CD14-positive monocyte (primary cell): ENCODE measurements around the gene SARNP. TPM values are rescaled to one million over a fixed set of nuclear protein-coding genes. Genes with fewer than 3 reads are reported as not detected.

Source experiments
- DNase-seq, 3 donors: peaks; one replicate each; pipeline ENCODE4 v3.0.0-alpha.2; 2011 to 2022
- H2AFZ ChIP-seq: 2 replicates; pipeline ENCODE4 v1.6.0; 2012; ENCODE audit warnings: mild to moderate bottlenecking, low read depth, low read length, inconsistent platforms; ENCODE audit not compliant: insufficient read depth, poor library complexity, severe bottlenecking
- H3K27ac ChIP-seq, 2 donors: 1 replicate in 1 of 2; 2 replicates in 1 of 2; pipeline ENCODE4 v1.5.1; 2012 to 2013; ENCODE audit warnings: low read length in 2 of 2, control low read depth in 1 of 2, inconsistent platforms in 1 of 2, low read depth in 1 of 2, mild to moderate bottlenecking in 1 of 2
- H3K27me3 ChIP-seq, 2 donors: one replicate each; pipeline versions ENCODE4 v1.6.0 to v1.6.1; 2011 to 2013; ENCODE audit warnings: low read length in 2 of 2; ENCODE audit not compliant: control insufficient read depth in 2 of 2, insufficient read depth in 2 of 2
- H3K36me3 ChIP-seq, 2 donors: replicated peaks in 1 of 2; 1 replicate in 1 of 2; 2 replicates in 1 of 2; pipeline versions ENCODE4 v1.5.1 to v1.6.1; 2012 to 2013; ENCODE audit warnings: low read length in 2 of 2, control low read depth in 1 of 2, inconsistent platforms in 1 of 2, mild to moderate bottlenecking in 1 of 2; ENCODE audit not compliant: insufficient read depth in 2 of 2, control insufficient read depth in 1 of 2
- H3K4me1 ChIP-seq, 2 donors: 1 replicate in 1 of 2; 2 replicates in 1 of 2; pipeline versions ENCODE4 v1.5.1 to v1.6.1; 2012 to 2013; ENCODE audit warnings: low read length in 2 of 2, control low read depth in 1 of 2, inconsistent platforms in 1 of 2, mild to moderate bottlenecking in 1 of 2, moderate library complexity in 1 of 2; ENCODE audit not compliant: insufficient read depth in 2 of 2, control insufficient read depth in 1 of 2
- H3K4me2 ChIP-seq: replicated peaks from 2 replicates; pipeline ENCODE3; 2012; ENCODE audit warnings: low read length, moderate library complexity, mild to moderate bottlenecking; ENCODE audit not compliant: poor library complexity, severe bottlenecking; ENCODE audit errors: extremely low read depth
- H3K4me3 ChIP-seq, 3 experiments: fragments of 200-600 bp in 1 of 3; sonication (generic) in 1 of 3; replicated peaks in 1 of 3; 1 replicate in 2 of 3; 2 replicates in 1 of 3; pipeline ENCODE4 v1.5.1; 2011 to 2013; ENCODE audit warnings: low read length in 3 of 3, mild to moderate bottlenecking in 3 of 3, control low read depth in 2 of 3, low read depth in 2 of 3, inconsistent platforms in 1 of 3, moderate library complexity in 1 of 3
- H3K79me2 ChIP-seq: 2 replicates; pipeline ENCODE4 v1.6.0; 2012; ENCODE audit warnings: mild to moderate bottlenecking, control low read depth, inconsistent platforms, low read length, moderate library complexity; ENCODE audit not compliant: insufficient read depth
- H3K9ac ChIP-seq: 2 replicates; pipeline ENCODE4 v1.6.0; 2017; ENCODE audit warnings: low read length, mild to moderate bottlenecking; ENCODE audit not compliant: insufficient read depth, poor library complexity, severe bottlenecking
- H3K9me3 ChIP-seq, 2 donors: replicated peaks in 1 of 2; 1 replicate in 1 of 2; 2 replicates in 1 of 2; pipeline versions ENCODE4 v1.5.1 to v1.6.1; 2012 to 2013; ENCODE audit warnings: low read length in 2 of 2, control low read depth in 1 of 2; ENCODE audit not compliant: control insufficient read depth in 1 of 2, insufficient read depth in 1 of 2
- H4K20me1 ChIP-seq: 2 replicates; pipeline ENCODE4 v1.6.0; 2012; ENCODE audit warnings: mild to moderate bottlenecking, low read length, control low read depth, moderate library complexity; ENCODE audit not compliant: insufficient read depth
- H3K27ac Mint-ChIP-seq, 7 donors: one replicate each; pipeline ENCODE4 v1.8.0; 2020; ENCODE audit warnings: mild to moderate bottlenecking in 7 of 7, mixed read lengths in 7 of 7, moderate library complexity in 6 of 7, inconsistent platforms in 2 of 7
- H3K27me3 Mint-ChIP-seq, 3 donors: one replicate each; pipeline ENCODE4 v1.8.0; 2021 to 2022; ENCODE audit warnings: low read depth in 3 of 3, mild to moderate bottlenecking in 3 of 3, mixed read lengths in 3 of 3, moderate library complexity in 3 of 3, inconsistent platforms in 1 of 3
- H3K36me3 Mint-ChIP-seq, 2 donors: one replicate each; pipeline ENCODE4 v1.8.0; 2020; ENCODE audit warnings: mixed read lengths in 2 of 2, inconsistent platforms in 1 of 2, mild to moderate bottlenecking in 1 of 2
- H3K4me1 Mint-ChIP-seq: one replicate; pipeline ENCODE4 v1.8.0; 2020; ENCODE audit warnings: mild to moderate bottlenecking, mixed read lengths
- H3K4me3 Mint-ChIP-seq, 2 donors: one replicate each; pipeline ENCODE4 v1.8.0; 2020; ENCODE audit warnings: mild to moderate bottlenecking in 2 of 2, mixed read lengths in 2 of 2, moderate library complexity in 1 of 2
- H3K9me3 Mint-ChIP-seq, 7 donors: one replicate each; pipeline ENCODE4 v1.8.0; 2020 to 2022; ENCODE audit warnings: mixed read lengths in 7 of 7, mild to moderate bottlenecking in 6 of 7, moderate library complexity in 6 of 7, inconsistent platforms in 2 of 7
- CTCF ChIP-seq: fragments of 200-600 bp; IDR thresholded peaks from one replicate; pipeline ENCODE4 v1.8.0; 2022; ENCODE audit warnings: antibody characterized with exemption, mild to moderate bottlenecking
- WGBS: methylation state at CpG from one replicate; pipeline ENCODE4 v1.1.5; 2013; ENCODE audit warnings: missing lambda C conversion rate; ENCODE audit not compliant: insufficient coverage; 5-methylcytosine and 5-hydroxymethylcytosine counted together
- intact Hi-C, 2 donors: fragments of 100-400 bp; cut with micrococcal nuclease; formaldehyde crosslinking; loops; one replicate each; pipeline versions ENCODE4 v1.15.0 to v1.15.1; 2023
- polyA plus RNA-seq, 3 donors: library from polyadenylated mRNA; depleted of rRNA in 1 of 3; unstranded in 2 of 3; stranded (reverse) in 1 of 3; fragments of 300-500 nt in 2 of 3; fragments of >200 nt in 1 of 3; fragmentation: Illumina TruSeq in 2 of 3; gene quantifications; 1 replicate in 2 of 3; 2 replicates in 1 of 3; pipeline ENCODE4 v1.2.3, GENCODE V29; 2012 to 2021

Gene SARNP
- polyA plus RNA-seq, 3 donors: 28.9 to 139 (median 98.6) TPM

- no peak overlapping the region for H3K4me2 ChIP-seq
- H3K27ac Mint-ChIP-seq: no peak overlapping the region
- 97% methylated on average over 9 of the region's 10 CpGs for WGBS
- peaks cover 0 to under 1% of the 10 kb centered on the region in 2 donors for H3K36me3 Mint-ChIP-seq
- H3K79me2 ChIP-seq: peaks cover 23% of the 10 kb centered on the region
- no peaks in the 10 kb centered on the region for H3K36me3 ChIP-seq
- no peaks in the 10 kb centered on the region for H4K20me1 ChIP-seq
- H3K27me3 Mint-ChIP-seq: no peaks in the 10 kb centered on the region
- no peak overlapping the region for H2AFZ ChIP-seq
- peaks cover 30% of the 10 kb centered on the region for H3K4me1 Mint-ChIP-seq
- no peaks in the 10 kb centered on the region for H3K9me3 Mint-ChIP-seq
- intact Hi-C loops: no loop called here
- no peak for DNase-seq
- H3K4me3 Mint-ChIP-seq: no peak overlapping the region
- peaks cover 23 to 27% of the 10 kb centered on the region in 2 donors for H3K4me1 ChIP-seq
- TF ChIP-seq CTCF: no peak
- H3K27ac ChIP-seq: no peak overlapping the region
- H3K9ac ChIP-seq: no peak overlapping the region
- no peak overlapping the region for H3K4me3 ChIP-seq
- H3K27me3 ChIP-seq: no peaks in the 10 kb centered on the region
- no peaks in the 10 kb centered on the region for H3K9me3 ChIP-seq
These were observed 15.5 kb upstream of the SARNP start for GRCh38 chr12:55833056-55833455.

- peak overlapping the region; percentile 80 to 97 (median 89) for H3K4me3 ChIP-seq
- H3K27ac ChIP-seq: peak overlapping the region in 1 of 2 donors; percentile 87
- H3K4me1 Mint-ChIP-seq: peaks cover 45% of the 10 kb centered on the region
These were observed 13.9 kb upstream of the SARNP start for GRCh38 chr12:55831447-55831815.

More at GRCh38 chr12:55831447-55831815, 13.9 kb upstream of the SARNP start:
- Mint-ChIP-seq H3K4me3 (peak overlapping the region; percentile 96), H3K27me3 (peaks cover 0 to 2% (median 0%) of the 10 kb centered on the region in 3 donors), H3K9me3 (no peaks in the 10 kb centered on the region), H3K36me3 (peaks cover 5 to 8% of the 10 kb centered on the region in 2 donors), H3K27ac (peak overlapping the region in 4 of 7 donors; percentile 54 to 93 (median 78))
- no peaks in the 10 kb centered on the region for H3K9me3 ChIP-seq
- no peaks in the 10 kb centered on the region for H3K36me3 ChIP-seq
- no peak overlapping the region for H3K9ac ChIP-seq
- no peak for TF ChIP-seq CTCF
- H3K79me2 ChIP-seq: peaks cover 38% of the 10 kb centered on the region
- no peaks in the 10 kb centered on the region for H3K27me3 ChIP-seq
- peaks cover 39 to 43% of the 10 kb centered on the region in 2 donors for H3K4me1 ChIP-seq
- H4K20me1 ChIP-seq: no peaks in the 10 kb centered on the region
- intact Hi-C loops: no loop called here
- peak in 1 of 3 donors; percentile 21 for DNase-seq
- H2AFZ ChIP-seq: peak overlapping the region; percentile 93
- no CpG with 5 or more reads among the region's 1 CpG for WGBS
- H3K4me2 ChIP-seq: peak overlapping the region; percentile 86
